ENCODE measurements around the gene TPGS1. TPM values are rescaled to one million over a fixed set of nuclear protein-coding genes. Genes with fewer than 3 reads are reported as not detected.
A peak's percentile ranks its signal among the peaks of the same experiment; 100 is the strongest.

The TPGS1 gene
- total RNA-seq, 1 donor from 2014 or later, result 89.2 TPM

DNA sequence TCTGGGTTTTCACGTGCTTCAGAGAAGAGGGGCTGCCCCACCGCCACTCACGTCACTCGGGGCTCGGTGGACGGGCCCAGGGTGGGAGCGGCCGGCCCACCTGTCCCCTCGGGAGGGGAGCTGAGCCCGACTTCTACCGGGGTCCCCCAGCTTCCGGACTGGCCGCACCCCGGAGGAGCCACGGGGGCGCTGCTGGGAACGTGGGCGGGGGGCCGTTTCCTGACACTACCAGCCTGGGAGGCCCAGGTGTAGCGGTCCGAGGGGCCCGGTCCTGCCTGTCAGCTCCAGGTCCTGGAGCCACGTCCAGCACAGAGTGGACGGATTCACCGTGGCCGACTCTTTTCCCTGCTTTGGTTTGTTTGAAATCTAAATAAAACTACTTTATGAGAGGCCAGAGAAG, 34.4 kb downstream of the TPGS1 start:
- peaks cover 45 to 51% of the 10 kb centered on the region in 2 donors for H3K36me3 ChIP-seq
- TF ChIP-seq, protein P1, sequence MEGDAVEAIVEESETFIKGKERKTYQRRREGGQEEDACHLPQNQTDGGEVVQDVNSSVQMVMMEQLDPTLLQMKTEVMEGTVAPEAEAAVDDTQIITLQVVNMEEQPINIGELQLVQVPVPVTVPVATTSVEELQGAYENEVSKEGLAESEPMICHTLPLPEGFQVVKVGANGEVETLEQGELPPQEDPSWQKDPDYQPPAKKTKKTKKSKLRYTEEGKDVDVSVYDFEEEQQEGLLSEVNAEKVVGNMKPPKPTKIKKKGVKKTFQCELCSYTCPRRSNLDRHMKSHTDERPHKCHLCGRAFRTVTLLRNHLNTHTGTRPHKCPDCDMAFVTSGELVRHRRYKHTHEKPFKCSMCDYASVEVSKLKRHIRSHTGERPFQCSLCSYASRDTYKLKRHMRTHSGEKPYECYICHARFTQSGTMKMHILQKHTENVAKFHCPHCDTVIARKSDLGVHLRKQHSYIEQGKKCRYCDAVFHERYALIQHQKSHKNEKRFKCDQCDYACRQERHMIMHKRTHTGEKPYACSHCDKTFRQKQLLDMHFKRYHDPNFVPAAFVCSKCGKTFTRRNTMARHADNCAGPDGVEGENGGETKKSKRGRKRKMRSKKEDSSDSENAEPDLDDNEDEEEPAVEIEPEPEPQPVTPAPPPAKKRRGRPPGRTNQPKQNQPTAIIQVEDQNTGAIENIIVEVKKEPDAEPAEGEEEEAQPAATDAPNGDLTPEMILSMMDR (IDR thresholded peaks at IDR 0.05), result no peak
- intact Hi-C loops (cut with DNase I), result no loop called here
- H3K27ac ChIP-seq, result no peak overlapping the region
- H3K4me3 ChIP-seq, result no peak overlapping the region
- no peaks in the 10 kb centered on the region for H3K27me3 ChIP-seq
- no peaks in the 10 kb centered on the region for H3K9me3 ChIP-seq
- H3K4me1 ChIP-seq, result no peaks in the 10 kb centered on the region
- no peak for DNase-seq (ENCODE audit: low spot score in 2 of 2)

DNA sequence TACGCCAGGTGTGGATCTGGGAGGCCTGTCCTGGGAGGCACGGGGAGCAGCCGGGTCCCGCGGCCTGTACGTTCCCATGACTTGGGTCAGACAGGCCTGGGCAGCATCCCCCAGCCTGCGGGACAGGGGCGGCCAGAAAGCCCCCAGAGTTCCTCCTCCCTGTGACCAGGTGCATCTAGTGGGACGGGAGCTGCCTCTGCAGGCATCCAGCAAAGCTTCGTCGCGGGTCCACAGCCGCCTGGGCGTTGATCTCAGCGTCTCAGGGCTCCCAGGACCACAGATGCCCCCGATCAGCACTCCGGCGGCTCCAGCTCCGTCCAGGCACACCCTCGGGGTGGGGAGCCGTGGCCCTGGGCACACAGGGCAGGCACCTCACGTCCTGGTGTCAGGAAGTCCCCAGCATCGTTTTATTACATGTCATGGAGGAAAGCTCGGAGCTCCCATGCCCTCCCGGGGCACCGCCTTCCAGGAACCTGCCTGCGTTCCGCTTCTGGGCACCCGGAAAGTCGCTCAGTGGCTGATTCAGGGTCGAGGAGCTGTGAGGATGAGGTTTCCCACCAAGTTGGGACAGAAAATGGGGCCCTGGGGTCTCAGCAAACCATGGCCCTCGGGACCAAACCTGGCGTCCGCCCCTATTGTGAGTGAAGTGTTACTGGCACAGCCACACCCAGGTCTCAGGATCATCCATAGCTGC, 35.0 kb downstream of the TPGS1 start:
- Histone ChIP-seq H3K4me3 (no peak overlapping the region), H3K36me3 (peaks cover 40 to 45% of the 10 kb centered on the region in 2 donors), H3K9me3 (no peaks in the 10 kb centered on the region), H3K27ac (no peak overlapping the region), H3K27me3 (no peaks in the 10 kb centered on the region), H3K4me1 (no peaks in the 10 kb centered on the region)
- TF ChIP-seq, protein P1 (IDR thresholded peaks at IDR 0.05), result no peak
- DNase-seq (ENCODE audit: low spot score in 2 of 2), result no peak
- intact Hi-C loops (cut with DNase I), result no loop called here

DNA sequence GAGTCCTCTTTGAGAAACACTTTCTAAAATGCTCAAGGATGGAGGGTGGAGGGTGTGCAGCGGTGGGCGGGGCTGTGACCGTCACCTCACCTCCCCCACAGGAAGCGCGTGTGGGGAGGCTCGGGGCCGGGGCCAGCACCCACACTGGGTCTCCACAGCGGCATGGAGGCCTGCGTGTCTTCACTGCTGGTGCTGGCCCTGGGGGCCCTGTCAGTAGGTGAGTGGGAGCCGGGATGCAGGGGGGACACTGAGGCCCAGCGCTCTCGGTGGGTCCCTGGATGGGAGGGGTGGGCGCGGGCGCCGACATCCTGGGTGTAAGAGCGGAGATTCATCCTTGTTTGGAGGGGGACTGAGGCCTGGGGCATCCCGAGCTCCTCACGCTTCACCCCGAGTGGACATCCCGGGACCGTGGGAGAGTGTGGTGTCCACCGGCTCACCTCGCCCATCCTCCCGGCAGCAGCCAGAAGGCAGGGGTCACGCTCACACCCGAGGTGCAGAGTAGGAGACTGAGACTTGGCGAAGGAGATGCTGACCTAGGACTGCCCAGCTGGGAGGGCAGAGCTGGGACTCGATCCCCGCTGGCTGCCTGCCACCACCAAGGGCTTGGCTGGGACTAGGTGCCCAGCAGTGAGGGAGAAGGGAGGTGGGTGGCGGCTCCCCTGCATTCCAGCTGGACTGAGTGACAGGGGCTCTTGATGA, 36.8 kb downstream of the TPGS1 start, which contains the start of gene GZMM:
Gene GZMM, plus strand, starts transcription at position 144 of the 699 bp plus-strand sequence. Its CDS starts 19 bp downstream, at position 163.
- H3K4me1 ChIP-seq, result no peaks in the 10 kb centered on the region
- TF ChIP-seq, protein P1 (IDR thresholded peaks at IDR 0.05), result no peak
- DNase-seq (ENCODE audit: low spot score in 2 of 2), result no peak
- peak within 1 kb of the TSS in 1 of 2 donors; percentile 4 for H3K4me3 ChIP-seq
- H3K9me3 ChIP-seq, result no peaks in the 10 kb centered on the region
- intact Hi-C loops (cut with DNase I), result no loop called here
- no peaks in the 10 kb centered on the region for H3K27me3 ChIP-seq
- H3K27ac ChIP-seq, result no peak within 1 kb of the TSS
- H3K36me3 ChIP-seq, result peaks cover 26 to 30% of the 10 kb centered on the region in 2 donors

DNA sequence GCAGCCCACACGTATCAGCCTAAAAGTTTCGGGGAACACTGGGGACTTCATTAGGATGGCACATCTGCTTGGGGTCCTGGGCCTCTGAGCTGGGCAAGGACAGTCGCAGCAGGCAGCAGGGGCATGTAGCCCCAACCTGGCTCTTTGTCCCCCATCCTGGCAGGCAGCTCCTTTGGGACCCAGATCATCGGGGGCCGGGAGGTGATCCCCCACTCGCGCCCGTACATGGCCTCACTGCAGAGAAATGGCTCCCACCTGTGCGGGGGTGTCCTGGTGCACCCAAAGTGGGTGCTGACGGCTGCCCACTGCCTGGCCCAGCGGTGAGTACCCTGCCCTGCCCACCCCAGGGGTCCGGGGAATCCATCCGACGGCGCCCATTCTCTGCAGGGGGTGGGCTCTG, 39.8 kb downstream of the TPGS1 start:
- TF ChIP-seq, protein P1 (IDR thresholded peaks at IDR 0.05), result no peak
- H3K27ac ChIP-seq, result no peak overlapping the region
- H3K27me3 ChIP-seq, result no peaks in the 10 kb centered on the region
- no peaks in the 10 kb centered on the region for H3K9me3 ChIP-seq
- intact Hi-C loops (cut with DNase I), result no loop called here
- H3K4me3 ChIP-seq, result no peak overlapping the region
- no peak for DNase-seq (ENCODE audit: low spot score in 2 of 2)
- H3K4me1 ChIP-seq, result no peaks in the 10 kb centered on the region
- peaks cover 4 to 8% of the 10 kb centered on the region in 2 donors for H3K36me3 ChIP-seq

DNA sequence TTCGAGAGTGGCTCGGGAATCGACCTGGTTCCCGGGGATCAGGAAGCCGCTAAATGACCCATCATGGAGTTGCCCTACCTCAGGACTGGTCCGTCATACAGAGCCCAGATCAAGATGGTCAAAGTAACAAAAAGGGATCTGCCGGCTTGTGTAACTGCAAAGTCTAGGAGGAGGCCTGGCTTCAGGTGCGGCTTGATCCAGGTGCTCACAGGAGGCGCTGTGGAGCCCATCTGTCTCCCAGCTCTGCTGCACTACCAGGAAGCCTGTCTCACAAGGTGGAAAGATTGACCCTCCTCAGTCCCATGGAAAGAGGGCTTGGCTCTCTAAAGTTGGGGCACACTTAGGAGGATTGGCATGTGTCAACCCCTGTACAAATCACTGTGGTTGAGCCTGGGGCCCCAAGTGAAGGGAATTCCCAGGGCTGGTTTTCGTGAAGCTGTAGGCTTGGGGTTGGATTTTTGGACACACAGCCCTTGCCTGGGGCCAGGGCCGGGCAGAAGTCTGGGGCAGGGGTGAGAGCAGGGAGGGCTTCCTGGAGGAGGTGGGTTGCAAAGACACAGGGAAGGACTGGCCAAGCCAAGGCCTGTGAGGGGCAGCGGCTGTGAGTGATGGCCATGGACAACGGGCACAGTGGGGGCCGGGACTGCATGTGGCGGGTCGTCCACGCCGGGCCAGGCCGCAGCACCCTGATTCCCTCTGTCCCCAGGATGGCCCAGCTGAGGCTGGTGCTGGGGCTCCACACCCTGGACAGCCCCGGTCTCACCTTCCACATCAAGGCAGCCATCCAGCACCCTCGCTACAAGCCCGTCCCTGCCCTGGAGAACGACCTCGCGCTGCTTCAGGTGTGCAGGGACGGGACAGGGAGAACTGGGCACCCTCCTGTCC, 40.8 kb downstream of the TPGS1 start:
- DNase-seq (ENCODE audit: low spot score in 2 of 2), result no peak
- TF ChIP-seq, protein P1 (IDR thresholded peaks at IDR 0.05), result no peak
- Histone ChIP-seq H3K36me3 (no peaks in the 10 kb centered on the region), H3K4me1 (no peaks in the 10 kb centered on the region), H3K4me3 (no peak overlapping the region), H3K9me3 (no peaks in the 10 kb centered on the region), H3K27ac (no peak overlapping the region), H3K27me3 (no peaks in the 10 kb centered on the region)
- intact Hi-C loops (cut with DNase I), result no loop called here

Data from ascending aorta (tissue), 2 donors.